ENCODE data around the gene TPM4. TPM values are rescaled to one million over a fixed set of nuclear protein-coding genes. Genes with fewer than 3 reads are reported as not detected.

The TPM4 gene
- total and polyA plus RNA-seq, 2 experiments from 2014 or later = 223 to 288 TPM

GRCh38 chr19:16131648-16132047, 55.4 kb downstream of the TPM4 start:
- peaks cover 9% of the 10 kb centered on the region for H3K36me3 ChIP-seq (ENCODE audit: insufficient read depth)
- H3K36me3 Mint-ChIP-seq (ENCODE audit: low read depth) = peaks cover 73% of the 10 kb centered on the region
- no peak overlapping the region for H3K27ac Mint-ChIP-seq
- H4K20me1 ChIP-seq (replicated peaks; ENCODE audit: insufficient read depth) = peaks cover 3% of the 10 kb centered on the region; the same call in 1 of the 2 replicates
- H3K9me2 ChIP-seq (ENCODE audit: insufficient read depth) = no peaks in the 10 kb centered on the region
- TF ChIP-seq ZNF114 (CRISPR knock-in tag; IDR thresholded peaks at IDR 0.05) (no peak), ETS1 (IDR thresholded peaks at IDR 0.05) (no peak), NANOG (IDR thresholded peaks at IDR 0.05; ENCODE audit: borderline replicate concordance) (no peak), EZH2 (IDR thresholded peaks at IDR 0.05; ENCODE audit: low read depth, unreplicated experiment) (no peak), EZH2phosphoT487 (IDR thresholded peaks at IDR 0.05; ENCODE audit: unreplicated experiment) (no peak), POLR2AphosphoS5 (IDR thresholded peaks at IDR 0.05; ENCODE audit: low read depth) (no peak), ZNF462 (CRISPR knock-in tag; IDR thresholded peaks at IDR 0.05) (no peak), STAT1 (IDR thresholded peaks at IDR 0.05; ENCODE audit: unreplicated experiment) (no peak)
- no peaks in the 10 kb centered on the region for H3K4me1 ChIP-seq (ENCODE audit: insufficient read depth)
- no peak overlapping the region for H3K27ac ChIP-seq (ENCODE audit: low read depth)
- no peaks in the 10 kb centered on the region for H3K27me3 ChIP-seq (ENCODE audit: insufficient read depth)
- H3K4me3 ChIP-seq = no peak overlapping the region
- no peaks in the 10 kb centered on the region for H3F3A ChIP-seq (replicated peaks; ENCODE audit: low read depth)
- ATAC-seq (no peak), DNase-seq (ENCODE audit: low spot score) (no peak)
- peaks cover 5% of the 10 kb centered on the region for H3K27me3 Mint-ChIP-seq (ENCODE audit: insufficient read depth, low read depth, poor library complexity)
- no peak overlapping the region for H3K4me3 Mint-ChIP-seq
- H3K79me2 ChIP-seq (replicated peaks; ENCODE audit: insufficient read depth) = no peaks in the 10 kb centered on the region
- H3K9me3 Mint-ChIP-seq = peaks cover 2% of the 10 kb centered on the region; the same call in 2 of the 3 replicates
- no peak overlapping the region for H2AFZ ChIP-seq
- 0 out of 3 replicates have a peak, but pooled peaks cover under 1% of the 10 kb centered on the region for H3K4me1 Mint-ChIP-seq
- H3K4me2 ChIP-seq = no peak overlapping the region
